ENCODE data around the gene TBX2. TPM values are rescaled to one million over a fixed set of nuclear protein-coding genes. Genes with fewer than 3 reads are reported as not detected.

TBX2 gene
- polyA plus RNA-seq, 2 donors: 5.6 to 6.2 TPM

DNA sequence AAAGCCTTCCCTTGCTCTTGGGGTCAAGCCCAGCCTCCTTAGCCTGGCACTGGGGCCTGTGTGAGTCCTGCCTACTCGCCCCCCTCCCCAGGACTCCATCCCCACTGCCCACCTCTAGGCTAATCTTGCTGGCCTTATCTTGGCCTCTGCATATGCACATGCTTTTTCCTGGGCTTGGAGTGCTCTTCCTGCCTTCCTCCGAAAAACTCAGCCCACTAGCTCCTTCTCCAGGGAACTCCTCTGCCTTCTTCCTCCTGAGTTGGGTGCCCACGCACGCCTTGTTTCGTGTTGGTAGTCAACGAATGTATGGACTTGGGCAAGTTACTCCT, 16.5 kb downstream of the TBX2 start:
- no peaks in the 10 kb centered on the region for H3K36me3 ChIP-seq (ENCODE audit: control insufficient read depth in 2 of 2, insufficient read depth in 2 of 2, low read length in 1 of 2)
- no peak overlapping the region for H3K4me3 ChIP-seq (ENCODE audit: low read depth in 1 of 2, low read length in 2 of 2)
- peak overlapping the region in 1 of 2 donors; percentile 30 for H3K27ac ChIP-seq (ENCODE audit: low read depth in 2 of 2, low read length in 1 of 2)
- H3K27me3 ChIP-seq (ENCODE audit: control insufficient read depth in 1 of 2, insufficient read depth in 2 of 2, low read length in 2 of 2): no peaks in the 10 kb centered on the region
- peaks cover 0 to 9% of the 10 kb centered on the region in 2 donors for H3K4me1 ChIP-seq (ENCODE audit: control insufficient read depth in 2 of 2, insufficient read depth in 2 of 2, low read length in 1 of 2)
- H3K9me3 ChIP-seq (ENCODE audit: control insufficient read depth in 2 of 2, insufficient read depth in 1 of 2, low read depth in 1 of 2, low read length in 1 of 2): no peaks in the 10 kb centered on the region
- 84 to 88% methylated on average over 6 of the region's 6 CpGs for WGBS, 2 donors

DNA sequence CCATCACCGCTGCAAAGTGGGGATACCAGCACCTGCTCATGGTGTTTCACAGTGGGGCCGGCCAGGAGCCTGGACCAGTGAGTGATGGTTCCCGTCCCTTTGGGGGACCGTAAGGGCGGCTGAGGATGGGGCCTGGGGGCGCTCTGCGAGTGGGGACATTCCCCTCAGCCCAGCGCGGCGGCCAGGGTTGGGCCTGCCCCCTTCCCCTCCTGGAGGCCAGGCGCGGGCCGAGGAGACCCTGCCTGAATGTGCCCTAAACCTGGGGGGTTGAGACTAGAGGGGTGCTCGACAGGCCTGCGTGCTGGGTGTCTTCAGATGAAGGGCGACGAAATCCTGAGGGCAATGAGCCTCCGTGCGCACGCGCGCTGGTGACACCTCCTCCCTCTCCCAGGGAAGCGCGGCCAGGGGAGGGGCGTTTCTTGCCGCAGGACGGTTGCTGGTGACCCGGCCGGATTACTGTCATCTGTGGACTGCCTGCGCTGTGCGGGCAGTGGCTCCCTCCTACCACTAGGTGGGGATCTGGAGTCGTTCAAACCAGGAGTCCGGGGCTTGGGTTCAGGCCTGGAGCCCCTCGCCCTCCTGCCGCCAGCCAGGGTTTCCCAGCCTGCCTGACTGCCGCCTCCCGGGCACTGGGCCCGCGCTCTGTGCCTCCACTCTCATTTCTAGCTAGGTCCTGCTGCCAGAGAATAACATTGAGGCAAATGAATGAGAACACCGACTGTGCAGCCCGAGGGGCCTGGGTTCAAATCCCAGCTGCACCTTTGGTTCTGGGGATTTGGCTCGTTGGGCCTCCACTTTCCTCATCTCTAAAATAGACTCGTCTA, 17.1 kb downstream of the TBX2 start:
- H3K4me1 ChIP-seq (ENCODE audit: control insufficient read depth in 2 of 2, insufficient read depth in 2 of 2, low read length in 1 of 2): peaks cover 0 to 6% of the 10 kb centered on the region in 2 donors
- WGBS, 2 donors: 22% methylated on average over 43 of the region's 43 CpGs
- H3K4me3 ChIP-seq (ENCODE audit: low read depth in 1 of 2, low read length in 2 of 2): no peak overlapping the region
- no peaks in the 10 kb centered on the region for H3K36me3 ChIP-seq (ENCODE audit: control insufficient read depth in 2 of 2, insufficient read depth in 2 of 2, low read length in 1 of 2)
- no peaks in the 10 kb centered on the region for H3K27me3 ChIP-seq (ENCODE audit: control insufficient read depth in 1 of 2, insufficient read depth in 2 of 2, low read length in 2 of 2)
- no peaks in the 10 kb centered on the region for H3K9me3 ChIP-seq (ENCODE audit: control insufficient read depth in 2 of 2, insufficient read depth in 1 of 2, low read depth in 1 of 2, low read length in 1 of 2)
- peak overlapping the region; percentile 30 to 51 for H3K27ac ChIP-seq (ENCODE audit: low read depth in 2 of 2, low read length in 1 of 2)

DNA sequence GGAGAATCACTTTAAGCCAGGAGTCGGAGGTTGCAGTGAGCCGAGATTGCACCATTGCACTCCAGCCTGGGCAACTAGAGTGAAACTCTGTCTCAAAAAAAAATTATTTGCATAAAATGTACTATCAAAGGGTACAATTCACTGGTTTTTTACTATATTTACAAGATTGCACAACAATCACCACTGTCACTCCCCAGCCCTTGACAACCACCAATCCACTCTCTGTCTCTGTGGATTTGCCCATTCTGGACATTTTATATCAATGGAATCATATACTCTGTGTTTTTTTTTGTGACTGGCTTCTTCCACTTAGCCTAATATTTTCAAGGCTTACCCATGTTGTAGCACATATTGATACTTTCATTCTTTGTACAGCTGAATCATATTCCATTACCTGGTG, 18.8 kb downstream of the TBX2 start:
- Histone ChIP-seq H3K4me1 (ENCODE audit: control insufficient read depth in 2 of 2, insufficient read depth in 2 of 2, low read length in 1 of 2) (peaks cover 0 to 6% of the 10 kb centered on the region in 2 donors), H3K36me3 (ENCODE audit: control insufficient read depth in 2 of 2, insufficient read depth in 2 of 2, low read length in 1 of 2) (no peaks in the 10 kb centered on the region), H3K27me3 (ENCODE audit: control insufficient read depth in 1 of 2, insufficient read depth in 2 of 2, low read length in 2 of 2) (no peaks in the 10 kb centered on the region), H3K27ac (ENCODE audit: low read depth in 2 of 2, low read length in 1 of 2) (no peak overlapping the region), H3K4me3 (ENCODE audit: low read depth in 1 of 2, low read length in 2 of 2) (no peak overlapping the region), H3K9me3 (ENCODE audit: control insufficient read depth in 2 of 2, insufficient read depth in 1 of 2, low read depth in 1 of 2, low read length in 1 of 2) (no peaks in the 10 kb centered on the region)
- WGBS, 2 donors: 90 to 92% methylated on average over 2 of the region's 2 CpGs

DNA sequence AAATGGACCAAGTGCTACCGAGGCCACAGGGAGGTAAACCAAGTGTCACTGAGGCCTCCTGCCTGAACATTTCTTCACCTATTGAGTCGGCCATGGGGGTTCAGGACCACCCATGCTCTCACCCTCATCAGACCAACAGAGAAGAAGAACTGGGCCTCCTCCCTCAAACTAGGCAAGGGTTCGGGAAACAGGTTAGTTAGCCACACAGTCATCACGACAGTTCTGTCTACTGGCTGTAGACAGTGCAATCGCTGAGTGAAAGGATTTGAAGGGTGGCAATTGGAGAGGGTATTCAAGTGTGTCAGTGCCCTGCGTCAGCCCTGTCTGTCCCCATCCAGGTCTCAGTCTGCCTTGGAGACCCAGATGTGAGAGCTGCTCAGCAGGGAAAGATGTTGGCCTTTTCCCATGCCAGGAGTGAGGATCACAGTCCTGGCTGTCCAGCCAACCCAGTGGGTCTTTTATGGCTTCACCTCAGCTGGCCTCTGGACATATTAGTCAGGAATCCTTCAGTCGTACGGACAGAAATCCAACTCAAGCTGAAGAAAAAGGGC, 19.9 kb downstream of the TBX2 start:
- no peaks in the 10 kb centered on the region for H3K27me3 ChIP-seq (ENCODE audit: control insufficient read depth in 1 of 2, insufficient read depth in 2 of 2, low read length in 2 of 2)
- H3K27ac ChIP-seq (ENCODE audit: low read depth in 2 of 2, low read length in 1 of 2): no peak overlapping the region

DNA sequence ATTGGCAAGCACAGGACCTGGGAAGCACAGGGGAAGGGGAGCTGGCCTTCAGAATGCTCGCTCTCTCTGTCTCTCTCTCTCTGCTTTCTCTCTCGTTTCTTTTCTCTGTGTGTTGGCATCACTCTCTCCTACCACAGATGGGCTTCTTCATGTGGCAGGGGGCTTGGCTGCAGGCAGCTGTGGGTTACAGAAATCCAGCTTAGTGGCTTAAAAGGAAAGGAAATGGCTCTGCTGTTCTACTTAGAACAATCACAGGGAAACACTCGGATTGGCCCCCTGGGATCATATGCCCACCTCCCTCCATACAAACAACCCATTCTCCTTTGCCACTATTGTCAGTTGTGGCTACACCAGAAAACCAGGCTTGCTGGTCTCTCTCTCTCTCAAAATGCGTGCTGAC, 20.4 kb downstream of the TBX2 start:
- Histone ChIP-seq H3K27ac (ENCODE audit: low read depth in 2 of 2, low read length in 1 of 2) (no peak overlapping the region), H3K36me3 (ENCODE audit: control insufficient read depth in 2 of 2, insufficient read depth in 2 of 2, low read length in 1 of 2) (no peaks in the 10 kb centered on the region), H3K4me3 (ENCODE audit: low read depth in 1 of 2, low read length in 2 of 2) (no peak overlapping the region), H3K9me3 (ENCODE audit: control insufficient read depth in 2 of 2, insufficient read depth in 1 of 2, low read depth in 1 of 2, low read length in 1 of 2) (no peaks in the 10 kb centered on the region), H3K4me1 (ENCODE audit: control insufficient read depth in 2 of 2, insufficient read depth in 2 of 2, low read length in 1 of 2) (peaks cover 0 to 6% of the 10 kb centered on the region in 2 donors), H3K27me3 (ENCODE audit: control insufficient read depth in 1 of 2, insufficient read depth in 2 of 2, low read length in 2 of 2) (no peaks in the 10 kb centered on the region)
- WGBS, 2 donors: 64 to 66% methylated on average over 4 of the region's 4 CpGs

More for the DNA sequence above, 19.9 kb downstream of the TBX2 start:
- 81 to 83% methylated on average over 8 of the region's 8 CpGs for WGBS, 2 donors
- Histone ChIP-seq H3K9me3 (ENCODE audit: control insufficient read depth in 2 of 2, insufficient read depth in 1 of 2, low read depth in 1 of 2, low read length in 1 of 2) (no peaks in the 10 kb centered on the region), H3K4me1 (ENCODE audit: control insufficient read depth in 2 of 2, insufficient read depth in 2 of 2, low read length in 1 of 2) (peaks cover 0 to 6% of the 10 kb centered on the region in 2 donors), H3K36me3 (ENCODE audit: control insufficient read depth in 2 of 2, insufficient read depth in 2 of 2, low read length in 1 of 2) (no peaks in the 10 kb centered on the region), H3K4me3 (ENCODE audit: low read depth in 1 of 2, low read length in 2 of 2) (no peak overlapping the region)

DNA sequence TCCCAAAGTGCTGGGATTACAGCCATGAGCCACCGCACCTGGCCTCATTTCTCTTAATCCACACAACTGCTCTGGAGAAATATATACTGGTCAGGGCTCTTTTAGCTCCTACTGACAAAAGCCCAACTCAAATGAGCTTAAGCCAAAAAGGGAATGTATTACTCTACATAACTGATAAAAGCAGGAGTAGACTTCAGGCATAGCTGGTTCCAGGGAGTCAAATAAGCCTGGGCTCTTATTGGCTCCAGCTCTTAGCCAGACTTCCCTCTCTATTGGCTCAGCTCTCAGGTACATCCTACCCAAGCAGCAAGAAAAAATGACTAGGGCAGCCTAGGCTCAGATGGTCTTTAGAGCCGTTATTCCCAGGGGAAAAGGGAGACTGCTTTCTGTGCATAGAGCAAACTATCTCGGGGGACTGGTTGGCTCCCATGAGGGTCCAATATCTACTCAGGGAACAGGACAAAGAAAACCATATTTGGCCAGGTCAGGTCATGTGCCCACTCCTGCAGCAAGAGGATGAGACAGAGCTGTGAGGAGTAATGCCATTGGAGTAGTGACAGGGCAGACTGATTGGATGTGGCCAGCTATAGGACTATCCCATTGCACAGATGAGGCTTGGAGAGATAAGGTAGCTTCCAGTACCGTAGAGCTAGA, 21.2 kb downstream of the TBX2 start:
- Histone ChIP-seq H3K4me3 (ENCODE audit: low read depth in 1 of 2, low read length in 2 of 2) (no peak overlapping the region), H3K9me3 (ENCODE audit: control insufficient read depth in 2 of 2, insufficient read depth in 1 of 2, low read depth in 1 of 2, low read length in 1 of 2) (no peaks in the 10 kb centered on the region), H3K27ac (ENCODE audit: low read depth in 2 of 2, low read length in 1 of 2) (no peak overlapping the region), H3K27me3 (ENCODE audit: control insufficient read depth in 1 of 2, insufficient read depth in 2 of 2, low read length in 2 of 2) (no peaks in the 10 kb centered on the region), H3K36me3 (ENCODE audit: control insufficient read depth in 2 of 2, insufficient read depth in 2 of 2, low read length in 1 of 2) (no peaks in the 10 kb centered on the region), H3K4me1 (ENCODE audit: control insufficient read depth in 2 of 2, insufficient read depth in 2 of 2, low read length in 1 of 2) (peaks cover 0 to 6% of the 10 kb centered on the region in 2 donors)
- WGBS, 2 donors: 84 to 89% methylated on average over 4 of the region's 4 CpGs

DNA sequence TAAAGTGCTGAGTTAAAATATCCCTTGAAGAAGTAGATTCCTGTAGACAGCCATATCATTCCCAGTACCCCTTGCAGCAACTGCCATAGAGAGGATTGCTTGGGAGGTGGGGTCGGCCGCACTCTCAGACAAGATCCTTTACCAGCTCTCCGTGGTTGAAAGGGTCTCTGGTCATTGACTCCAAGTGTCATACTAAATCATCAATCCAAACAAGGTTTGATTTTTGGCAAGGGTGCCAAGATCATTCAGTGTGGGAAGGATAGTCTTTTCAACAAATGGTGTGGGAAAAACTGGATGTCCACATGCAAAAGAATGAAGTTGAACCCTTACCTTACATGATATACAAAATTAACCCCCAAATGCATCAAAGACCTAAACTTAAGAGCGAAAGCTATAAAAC, 21.8 kb downstream of the TBX2 start:
- 89 to 93% methylated on average over 4 of the region's 4 CpGs for WGBS, 2 donors
- Histone ChIP-seq H3K9me3 (ENCODE audit: control insufficient read depth in 2 of 2, insufficient read depth in 1 of 2, low read depth in 1 of 2, low read length in 1 of 2) (no peaks in the 10 kb centered on the region), H3K4me1 (ENCODE audit: control insufficient read depth in 2 of 2, insufficient read depth in 2 of 2, low read length in 1 of 2) (peaks cover 0 to 5% of the 10 kb centered on the region in 2 donors), H3K27me3 (ENCODE audit: control insufficient read depth in 1 of 2, insufficient read depth in 2 of 2, low read length in 2 of 2) (no peaks in the 10 kb centered on the region), H3K4me3 (ENCODE audit: low read depth in 1 of 2, low read length in 2 of 2) (no peak overlapping the region), H3K36me3 (ENCODE audit: control insufficient read depth in 2 of 2, insufficient read depth in 2 of 2, low read length in 1 of 2) (no peaks in the 10 kb centered on the region), H3K27ac (ENCODE audit: low read depth in 2 of 2, low read length in 1 of 2) (no peak overlapping the region)

DNA sequence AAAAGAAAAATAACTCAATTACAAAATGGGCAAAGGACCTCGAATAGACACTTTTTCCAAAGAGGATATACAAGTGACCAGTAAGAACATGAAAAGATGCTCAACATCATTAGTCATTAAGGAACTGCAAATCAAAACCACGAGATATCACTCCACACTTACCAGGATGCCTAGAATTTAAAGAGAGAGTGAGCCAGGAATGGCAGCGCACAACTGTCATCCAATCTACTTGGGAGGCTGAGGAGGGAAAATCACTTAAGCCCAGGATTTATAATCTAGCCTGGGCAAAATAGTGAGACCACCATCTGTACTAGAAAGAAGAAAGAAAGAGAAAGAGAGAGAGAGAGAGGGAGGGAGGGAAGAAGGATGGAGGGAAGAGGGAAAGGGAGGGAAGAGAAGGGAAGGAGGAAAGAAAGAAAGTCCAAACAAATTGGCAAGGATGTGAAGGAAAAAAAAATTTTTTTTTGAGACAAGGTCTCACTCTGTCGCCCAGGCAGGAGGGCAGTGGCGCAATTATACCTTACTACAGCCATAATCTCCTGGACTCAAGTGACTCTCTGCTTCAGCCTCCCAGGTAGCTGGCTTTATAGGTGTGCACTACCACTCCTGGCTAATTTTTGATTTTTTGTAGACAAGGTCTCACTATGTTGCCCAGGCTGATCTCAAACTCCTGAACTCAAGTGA, 22.6 kb downstream of the TBX2 start:
- Histone ChIP-seq H3K4me3 (ENCODE audit: low read depth in 1 of 2, low read length in 2 of 2) (no peak overlapping the region), H3K27ac (ENCODE audit: low read depth in 2 of 2, low read length in 1 of 2) (no peak overlapping the region), H3K27me3 (ENCODE audit: control insufficient read depth in 1 of 2, insufficient read depth in 2 of 2, low read length in 2 of 2) (no peaks in the 10 kb centered on the region), H3K4me1 (ENCODE audit: control insufficient read depth in 2 of 2, insufficient read depth in 2 of 2, low read length in 1 of 2) (peaks cover 0 to under 1% of the 10 kb centered on the region in 2 donors), H3K9me3 (ENCODE audit: control insufficient read depth in 2 of 2, insufficient read depth in 1 of 2, low read depth in 1 of 2, low read length in 1 of 2) (no peaks in the 10 kb centered on the region), H3K36me3 (ENCODE audit: control insufficient read depth in 2 of 2, insufficient read depth in 2 of 2, low read length in 1 of 2) (no peaks in the 10 kb centered on the region)
- 70 to 73% methylated on average over 5 of the region's 5 CpGs for WGBS, 2 donors

DNA sequence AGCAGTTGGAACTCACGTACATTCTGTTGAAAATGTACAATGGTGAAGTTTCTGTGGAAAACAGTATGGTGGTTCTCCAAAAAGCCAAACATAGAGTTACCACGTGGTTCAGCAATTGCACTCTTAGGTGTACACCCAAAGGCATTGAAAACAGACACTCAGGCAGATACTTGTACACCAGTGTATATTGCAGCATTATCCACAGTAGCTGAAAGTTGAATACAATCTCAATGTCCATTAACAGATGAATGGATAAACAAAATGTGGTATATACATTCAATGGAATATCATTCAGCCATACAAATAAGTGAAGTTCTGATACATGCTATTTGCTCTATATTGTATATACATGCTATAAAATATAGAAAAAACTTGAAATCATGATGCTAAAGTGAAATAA, 23.2 kb downstream of the TBX2 start:
- H3K4me1 ChIP-seq (ENCODE audit: control insufficient read depth in 2 of 2, insufficient read depth in 2 of 2, low read length in 1 of 2): no peaks in the 10 kb centered on the region
- H3K27ac ChIP-seq (ENCODE audit: low read depth in 2 of 2, low read length in 1 of 2): no peak overlapping the region
- H3K9me3 ChIP-seq (ENCODE audit: control insufficient read depth in 2 of 2, insufficient read depth in 1 of 2, low read depth in 1 of 2, low read length in 1 of 2): no peaks in the 10 kb centered on the region
- no peaks in the 10 kb centered on the region for H3K36me3 ChIP-seq (ENCODE audit: control insufficient read depth in 2 of 2, insufficient read depth in 2 of 2, low read length in 1 of 2)
- WGBS, 2 donors: 41 to 43% methylated on average over 2 of the region's 2 CpGs
- H3K27me3 ChIP-seq (ENCODE audit: control insufficient read depth in 1 of 2, insufficient read depth in 2 of 2, low read length in 2 of 2): no peaks in the 10 kb centered on the region
- H3K4me3 ChIP-seq (ENCODE audit: low read depth in 1 of 2, low read length in 2 of 2): no peak overlapping the region

Data from esophagus (tissue), 2 donors.